Measurements from ENCODE around the gene HRH3.

GRCh38 chr20:62236200-62236599 is 16.1 kb upstream of the HRH3 start:
- TF ChIP-seq, protein P1, sequence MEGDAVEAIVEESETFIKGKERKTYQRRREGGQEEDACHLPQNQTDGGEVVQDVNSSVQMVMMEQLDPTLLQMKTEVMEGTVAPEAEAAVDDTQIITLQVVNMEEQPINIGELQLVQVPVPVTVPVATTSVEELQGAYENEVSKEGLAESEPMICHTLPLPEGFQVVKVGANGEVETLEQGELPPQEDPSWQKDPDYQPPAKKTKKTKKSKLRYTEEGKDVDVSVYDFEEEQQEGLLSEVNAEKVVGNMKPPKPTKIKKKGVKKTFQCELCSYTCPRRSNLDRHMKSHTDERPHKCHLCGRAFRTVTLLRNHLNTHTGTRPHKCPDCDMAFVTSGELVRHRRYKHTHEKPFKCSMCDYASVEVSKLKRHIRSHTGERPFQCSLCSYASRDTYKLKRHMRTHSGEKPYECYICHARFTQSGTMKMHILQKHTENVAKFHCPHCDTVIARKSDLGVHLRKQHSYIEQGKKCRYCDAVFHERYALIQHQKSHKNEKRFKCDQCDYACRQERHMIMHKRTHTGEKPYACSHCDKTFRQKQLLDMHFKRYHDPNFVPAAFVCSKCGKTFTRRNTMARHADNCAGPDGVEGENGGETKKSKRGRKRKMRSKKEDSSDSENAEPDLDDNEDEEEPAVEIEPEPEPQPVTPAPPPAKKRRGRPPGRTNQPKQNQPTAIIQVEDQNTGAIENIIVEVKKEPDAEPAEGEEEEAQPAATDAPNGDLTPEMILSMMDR (IDR thresholded peaks at IDR 0.05 in 4 of 5, conservative IDR thresholded peaks at IDR 0.05 in 1 of 5) = no peak
- no peak for TF ChIP-seq POLR2A (IDR thresholded peaks at IDR 0.05)

Measured in gastrocnemius medialis (tissue), 4 donors.